HepG2 (cell line): ENCODE results near the gene FER1L5.

Experiments used
- ARHGAP35 ChIP-seq: sonication (generic); formaldehyde crosslinking; IDR thresholded peaks from 2 replicates; pipeline ENCODE4 v1.9.0; 2022; ENCODE audit warnings: mild to moderate bottlenecking, inconsistent platforms, moderate library complexity, missing genetic modification reagents, borderline replicate concordance
- NFYB ChIP-seq: sonication (generic); formaldehyde crosslinking; IDR thresholded peaks from 2 replicates; pipeline ENCODE4 v1.4.0; 2020; ENCODE audit warnings: missing genetic modification reagents
- NR3C1 ChIP-seq: sonication (generic); formaldehyde crosslinking; IDR thresholded peaks from 2 replicates; pipeline ENCODE4 v1.4.0; 2020; ENCODE audit warnings: missing genetic modification reagents
- SIN3A ChIP-seq: IDR thresholded peaks from 2 replicates; pipeline ENCODE4 v1.6.1; 2011; ENCODE audit warnings: low read depth, mild to moderate bottlenecking, control low read depth, low read length, borderline replicate concordance
- ZNF749 ChIP-seq: sonication (generic); formaldehyde crosslinking; IDR thresholded peaks from 2 replicates; pipeline ENCODE4 v1.8.0; 2022; ENCODE audit warnings: mild to moderate bottlenecking, missing genetic modification reagents, moderate library complexity, borderline replicate concordance
- TF ChIP-seq, protein P1 (sequence below): sonication (generic); formaldehyde crosslinking; IDR thresholded peaks from 2 replicates; pipeline ENCODE4 v1.4.0; 2020; ENCODE audit warnings: missing genetic modification reagents
- TF ChIP-seq, protein P2 (sequence below): sonication (generic); formaldehyde crosslinking; IDR thresholded peaks from 2 replicates; pipeline ENCODE4 v1.4.0; 2020; ENCODE audit warnings: missing genetic modification reagents, borderline replicate concordance

- no peak for TF ChIP-seq NR3C1 (CRISPR knock-in tag)
- no peak for TF ChIP-seq NFYB (CRISPR knock-in tag)
- TF ChIP-seq, protein P1, sequence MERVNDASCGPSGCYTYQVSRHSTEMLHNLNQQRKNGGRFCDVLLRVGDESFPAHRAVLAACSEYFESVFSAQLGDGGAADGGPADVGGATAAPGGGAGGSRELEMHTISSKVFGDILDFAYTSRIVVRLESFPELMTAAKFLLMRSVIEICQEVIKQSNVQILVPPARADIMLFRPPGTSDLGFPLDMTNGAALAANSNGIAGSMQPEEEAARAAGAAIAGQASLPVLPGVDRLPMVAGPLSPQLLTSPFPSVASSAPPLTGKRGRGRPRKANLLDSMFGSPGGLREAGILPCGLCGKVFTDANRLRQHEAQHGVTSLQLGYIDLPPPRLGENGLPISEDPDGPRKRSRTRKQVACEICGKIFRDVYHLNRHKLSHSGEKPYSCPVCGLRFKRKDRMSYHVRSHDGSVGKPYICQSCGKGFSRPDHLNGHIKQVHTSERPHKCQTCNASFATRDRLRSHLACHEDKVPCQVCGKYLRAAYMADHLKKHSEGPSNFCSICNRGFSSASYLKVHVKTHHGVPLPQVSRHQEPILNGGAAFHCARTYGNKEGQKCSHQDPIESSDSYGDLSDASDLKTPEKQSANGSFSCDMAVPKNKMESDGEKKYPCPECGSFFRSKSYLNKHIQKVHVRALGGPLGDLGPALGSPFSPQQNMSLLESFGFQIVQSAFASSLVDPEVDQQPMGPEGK (CRISPR knock-in tag), result no peak
- TF ChIP-seq, protein P2, sequence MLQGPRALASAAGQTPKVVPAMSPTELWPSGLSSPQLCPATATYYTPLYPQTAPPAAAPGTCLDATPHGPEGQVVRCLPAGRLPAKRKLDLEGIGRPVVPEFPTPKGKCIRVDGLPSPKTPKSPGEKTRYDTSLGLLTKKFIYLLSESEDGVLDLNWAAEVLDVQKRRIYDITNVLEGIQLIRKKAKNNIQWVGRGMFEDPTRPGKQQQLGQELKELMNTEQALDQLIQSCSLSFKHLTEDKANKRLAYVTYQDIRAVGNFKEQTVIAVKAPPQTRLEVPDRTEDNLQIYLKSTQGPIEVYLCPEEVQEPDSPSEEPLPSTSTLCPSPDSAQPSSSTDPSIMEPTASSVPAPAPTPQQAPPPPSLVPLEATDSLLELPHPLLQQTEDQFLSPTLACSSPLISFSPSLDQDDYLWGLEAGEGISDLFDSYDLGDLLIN (CRISPR knock-in tag), result no peak
- no peak for TF ChIP-seq ARHGAP35 (CRISPR knock-in tag)
- no peak for TF ChIP-seq ZNF749
- TF ChIP-seq SIN3A, result no peak
Observed at GRCh38 chr2:96647681-96648080, 5.1 kb downstream of the FER1L5 start.
